SK-N-MC (cell line): ENCODE results near the gene CPT2.

Source experiments
- FOXP2 ChIP-seq: optimal IDR thresholded peaks from 2 replicates; pipeline ENCODE3; 2011; ENCODE audit warnings: mild to moderate bottlenecking, moderate library complexity; ENCODE audit not compliant: insufficient read depth; ENCODE audit errors: extremely low read length, control extremely low read depth
- POLR2AphosphoS5 ChIP-seq: IDR thresholded peaks from 2 replicates; pipeline ENCODE4 v1.6.1; 2012; ENCODE audit warnings: mild to moderate bottlenecking, low read depth, low read length, borderline replicate concordance

GRCh38 chr1:53166366-53166765 is 30.3 kb upstream of the CPT2 start:
- no peak for TF ChIP-seq FOXP2
- TF ChIP-seq POLR2AphosphoS5: no peak
